Transverse colon (tissue), 3 donors: ENCODE data around the gene TM2D1.

Source experiments
- CTCF ChIP-seq, 5 experiments: fragments of 200-600 bp in 3 of 5; fragments of 450-650 bp in 2 of 5; sonication (generic) in 3 of 5; IDR thresholded peaks; 1 replicate in 2 of 5; 2 replicates in 3 of 5; pipeline ENCODE4 v1.5.1; 2016 to 2017; ENCODE audit warnings: antibody characterized with exemption in 5 of 5, inconsistent platforms in 3 of 5, mild to moderate bottlenecking in 2 of 5, moderate library complexity in 1 of 5
- POLR2A ChIP-seq: fragments of 450-650 bp; IDR thresholded peaks from one replicate; pipeline ENCODE4 v1.6.1; 2016; ENCODE audit warnings: antibody characterized with exemption, mild to moderate bottlenecking, moderate library complexity

GRCh38 chr1:61727544-61727943, 2.6 kb upstream of the TM2D1 start:
- TF ChIP-seq CTCF (IDR thresholded peaks at IDR 0.05) (no peak), POLR2A (no peak)
